Amygdala (tissue), 56 donors: Measurements from ENCODE around the gene SPTLC3.

Source experiments
- DNase-seq, 56 donors: peaks; one replicate each; lab custom pipeline; 2025; lab: John Stamatoyannopoulos, UW

Gene SPTLC3

GRCh38 chr20:13028673-13029072 lies 19.9 kb downstream of the SPTLC3 start:
- DNase-seq = no peak

- DNase-seq = no peak
Observed at GRCh38 chr20:13029687-13030375, 21.1 kb downstream of the SPTLC3 start.

GRCh38 chr20:13031751-13032150 lies 23.0 kb downstream of the SPTLC3 start:
- no peak for DNase-seq

- no peak for DNase-seq
Observed at GRCh38 chr20:13034115-13034514, 25.3 kb downstream of the SPTLC3 start.

- no peak for DNase-seq
Observed at GRCh38 chr20:13034936-13035335, 26.2 kb downstream of the SPTLC3 start.

- DNase-seq = no peak
Observed at GRCh38 chr20:13035399-13036152, 26.8 kb downstream of the SPTLC3 start.

- no peak for DNase-seq
Observed at GRCh38 chr20:13037727-13038126, 29.0 kb downstream of the SPTLC3 start.

GRCh38 chr20:13041574-13042457 lies 33.0 kb downstream of the SPTLC3 start:
- no peak for DNase-seq

GRCh38 chr20:13042458-13042794 lies 33.7 kb downstream of the SPTLC3 start:
- no peak for DNase-seq

GRCh38 chr20:13046409-13046808 lies 37.6 kb downstream of the SPTLC3 start:
- no peak for DNase-seq

GRCh38 chr20:13054011-13054410 lies 45.2 kb downstream of the SPTLC3 start:
- no peak for DNase-seq

GRCh38 chr20:13058666-13059389 lies 50.1 kb downstream of the SPTLC3 start:
- no peak for DNase-seq

GRCh38 chr20:13059398-13060136 lies 50.8 kb downstream of the SPTLC3 start:
- DNase-seq = no peak

GRCh38 chr20:13060327-13060726 lies 51.6 kb downstream of the SPTLC3 start:
- DNase-seq = no peak

- DNase-seq = no peak
Observed at GRCh38 chr20:13061381-13061780, 52.6 kb downstream of the SPTLC3 start.

GRCh38 chr20:13062789-13063188 lies 54.0 kb downstream of the SPTLC3 start:
- no peak for DNase-seq

GRCh38 chr20:13068336-13068735 lies 59.6 kb downstream of the SPTLC3 start:
- DNase-seq = no peak

GRCh38 chr20:13081877-13082276 lies 73.1 kb downstream of the SPTLC3 start:
- no peak for DNase-seq

GRCh38 chr20:13082378-13082777 lies 73.6 kb downstream of the SPTLC3 start:
- DNase-seq = no peak

GRCh38 chr20:13085275-13085674 lies 76.5 kb downstream of the SPTLC3 start:
- no peak for DNase-seq
